ENCODE data around the gene WFDC1.

WFDC1 gene

GRCh38 chr16:84319146-84319760, 24.6 kb downstream of the WFDC1 start:
- CTCF ChIA-PET, result no interaction called here

GRCh38 chr16:84320511-84320910, 25.8 kb downstream of the WFDC1 start:
- no peak for DNase-seq (ENCODE audit: extremely low spot score)
- CTCF ChIA-PET, result no interaction called here
- TF ChIP-seq, protein P1, sequence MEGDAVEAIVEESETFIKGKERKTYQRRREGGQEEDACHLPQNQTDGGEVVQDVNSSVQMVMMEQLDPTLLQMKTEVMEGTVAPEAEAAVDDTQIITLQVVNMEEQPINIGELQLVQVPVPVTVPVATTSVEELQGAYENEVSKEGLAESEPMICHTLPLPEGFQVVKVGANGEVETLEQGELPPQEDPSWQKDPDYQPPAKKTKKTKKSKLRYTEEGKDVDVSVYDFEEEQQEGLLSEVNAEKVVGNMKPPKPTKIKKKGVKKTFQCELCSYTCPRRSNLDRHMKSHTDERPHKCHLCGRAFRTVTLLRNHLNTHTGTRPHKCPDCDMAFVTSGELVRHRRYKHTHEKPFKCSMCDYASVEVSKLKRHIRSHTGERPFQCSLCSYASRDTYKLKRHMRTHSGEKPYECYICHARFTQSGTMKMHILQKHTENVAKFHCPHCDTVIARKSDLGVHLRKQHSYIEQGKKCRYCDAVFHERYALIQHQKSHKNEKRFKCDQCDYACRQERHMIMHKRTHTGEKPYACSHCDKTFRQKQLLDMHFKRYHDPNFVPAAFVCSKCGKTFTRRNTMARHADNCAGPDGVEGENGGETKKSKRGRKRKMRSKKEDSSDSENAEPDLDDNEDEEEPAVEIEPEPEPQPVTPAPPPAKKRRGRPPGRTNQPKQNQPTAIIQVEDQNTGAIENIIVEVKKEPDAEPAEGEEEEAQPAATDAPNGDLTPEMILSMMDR (IDR thresholded peaks at IDR 0.05; ENCODE audit: control extremely low read depth, extremely low read depth, low read depth, missing control alignments), result no peak
- POLR2A ChIA-PET, result no interaction called here

More at GRCh38 chr16:84319146-84319760, 24.6 kb downstream of the WFDC1 start:
- TF ChIP-seq, protein P1 (IDR thresholded peaks at IDR 0.05; ENCODE audit: control extremely low read depth, extremely low read depth, low read depth, missing control alignments), result no peak
- POLR2A ChIA-PET, result no interaction called here
- no peak for DNase-seq (ENCODE audit: extremely low spot score)

DNA sequence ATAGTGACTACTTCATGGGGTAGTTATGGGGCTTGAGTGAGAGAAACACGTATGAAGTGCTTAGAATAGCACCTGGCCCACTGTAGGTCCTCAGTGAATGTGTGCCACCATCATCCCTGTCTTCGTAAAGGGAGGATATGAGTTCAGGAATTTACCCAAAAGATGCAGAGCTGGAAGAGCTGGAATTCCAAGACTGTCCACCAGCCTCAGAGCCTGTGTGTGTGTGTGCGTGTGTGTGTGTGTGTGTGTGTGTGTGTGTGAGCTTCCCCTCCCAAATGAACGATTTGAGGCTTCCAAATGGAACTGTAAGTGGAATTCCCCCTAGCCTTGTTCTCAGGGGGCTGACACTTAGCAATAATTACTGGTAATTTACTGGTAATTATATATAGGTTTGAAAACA, 27.3 kb downstream of the WFDC1 start:
- no peak for DNase-seq (ENCODE audit: extremely low spot score)
- ChIA-PET POLR2A (no interaction called here), CTCF (no interaction called here)
- TF ChIP-seq, protein P1 (IDR thresholded peaks at IDR 0.05; ENCODE audit: control extremely low read depth, extremely low read depth, low read depth, missing control alignments), result no peak

DNA sequence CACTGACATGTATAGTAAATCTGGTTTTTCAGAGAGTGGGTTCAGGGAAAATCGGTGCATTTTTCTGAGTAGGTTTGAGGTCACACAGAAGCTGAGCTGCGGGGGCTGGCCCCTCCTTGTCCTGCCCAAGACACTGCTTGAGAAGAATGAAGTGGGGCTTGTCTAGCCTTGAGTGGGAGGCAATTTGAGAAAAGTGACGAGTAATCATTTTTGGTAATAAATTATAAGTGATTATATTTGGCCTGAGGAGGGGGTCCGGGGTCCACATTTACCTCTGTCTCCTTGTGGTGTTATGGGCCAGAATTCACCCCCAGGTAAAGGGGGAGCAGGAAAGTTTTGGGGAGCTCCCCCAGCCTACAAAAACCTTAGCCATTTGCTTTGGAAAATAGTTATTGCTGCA, 28.1 kb downstream of the WFDC1 start:
- ChIA-PET CTCF (no interaction called here), POLR2A (no interaction called here)
- no peak for DNase-seq (ENCODE audit: extremely low spot score)
- TF ChIP-seq, protein P1 (IDR thresholded peaks at IDR 0.05; ENCODE audit: control extremely low read depth, extremely low read depth, low read depth, missing control alignments), result no peak

GRCh38 chr16:84323606-84324005, 28.9 kb downstream of the WFDC1 start:
- ChIA-PET POLR2A (no interaction called here), CTCF (no interaction called here)
- DNase-seq (ENCODE audit: extremely low spot score), result no peak
- TF ChIP-seq, protein P1 (IDR thresholded peaks at IDR 0.05; ENCODE audit: control extremely low read depth, extremely low read depth, low read depth, missing control alignments), result no peak

- TF ChIP-seq, protein P1 (IDR thresholded peaks at IDR 0.05; ENCODE audit: control extremely low read depth, extremely low read depth, low read depth, missing control alignments), result no peak
- CTCF ChIA-PET, result no interaction called here
- POLR2A ChIA-PET, result no interaction called here
- no peak for DNase-seq (ENCODE audit: extremely low spot score)
Measured at GRCh38 chr16:84324434-84325262, 30.0 kb downstream of the WFDC1 start.

Measured in GM10248 (cell line).